Activated T-helper 17 cell treated with anti-CD3 and anti-CD28 coated beads, Interleukin-2, amount 50 U/mL, for 72 hours (primary cell): ENCODE results near the gene PFDN6. TPM values are rescaled to one million over a fixed set of nuclear protein-coding genes. Genes with fewer than 3 reads are reported as not detected.
A peak's percentile ranks its signal among the peaks of the same experiment; 100 is the strongest.
"Not testable (repeated sequence)": the region's sequence is repeated elsewhere in the genome, so short reads cannot be mapped to it uniquely, and the experiment has no call there.

Experiments used
- ATAC-seq: fragments of 150-1000 bp; cut with Tn5 transposase; replicated peaks from 2 replicates; pipeline ENCODE4 v1.10.0; 2021; ENCODE audit warnings: mild to moderate bottlenecking, moderate library complexity
- H3K27ac Mint-ChIP-seq: one replicate; pipeline ENCODE4 v1.8.0; 2022; ENCODE audit warnings: mixed read lengths
- H3K27me3 Mint-ChIP-seq: one replicate; pipeline ENCODE4 v1.8.0; 2022; ENCODE audit warnings: mixed read lengths
- H3K36me3 Mint-ChIP-seq: one replicate; pipeline ENCODE4 v1.8.0; 2022; ENCODE audit warnings: low read depth, mild to moderate bottlenecking, mixed read lengths
- H3K4me1 Mint-ChIP-seq: one replicate; pipeline ENCODE4 v1.8.0; 2022; ENCODE audit warnings: mixed read lengths
- H3K4me3 Mint-ChIP-seq: one replicate; pipeline ENCODE4 v1.8.0; 2022; ENCODE audit warnings: mild to moderate bottlenecking, mixed read lengths
- H3K9me3 Mint-ChIP-seq: one replicate; pipeline ENCODE4 v1.8.0; 2022; ENCODE audit warnings: mixed read lengths
- total RNA-seq, 2 donors: library from RNA; stranded (reverse); gene quantifications; one replicate each; pipeline ENCODE4 v1.2.3, GENCODE V29; 2022

Gene PFDN6
- total RNA-seq, 2 donors from 2014 or later = 57.9 to 81.2 TPM

GRCh38 chr6:33278810-33279209, 10.6 kb upstream of the PFDN6 start:
- peaks cover 19% of the 10 kb centered on the region for H3K4me1 Mint-ChIP-seq
- no peaks in the 10 kb centered on the region for H3K27me3 Mint-ChIP-seq
- peaks cover 76% of the 10 kb centered on the region for H3K36me3 Mint-ChIP-seq
- ATAC-seq = no peak
- H3K27ac Mint-ChIP-seq = no peak overlapping the region
- H3K4me3 Mint-ChIP-seq = no peak overlapping the region
- no peaks in the 10 kb centered on the region for H3K9me3 Mint-ChIP-seq

GRCh38 chr6:33279257-33279695, 10.1 kb upstream of the PFDN6 start:
- Mint-ChIP-seq H3K36me3 (peaks cover 76% of the 10 kb centered on the region), H3K27me3 (no peaks in the 10 kb centered on the region), H3K9me3 (no peaks in the 10 kb centered on the region), H3K4me3 (no peak overlapping the region), H3K4me1 (peaks cover 18% of the 10 kb centered on the region), H3K27ac (no peak overlapping the region)
- ATAC-seq = no peak

- Mint-ChIP-seq H3K4me3 (no peak overlapping the region), H3K9me3 (no peaks in the 10 kb centered on the region), H3K27me3 (no peaks in the 10 kb centered on the region), H3K36me3 (peaks cover 76% of the 10 kb centered on the region), H3K4me1 (peaks cover 12% of the 10 kb centered on the region), H3K27ac (no peak overlapping the region)
- no peak for ATAC-seq
Observed at GRCh38 chr6:33279971-33280511, 9.4 kb upstream of the PFDN6 start.

GRCh38 chr6:33280539-33280938, 8.9 kb upstream of the PFDN6 start:
- Mint-ChIP-seq H3K27me3 (no peaks in the 10 kb centered on the region), H3K9me3 (no peaks in the 10 kb centered on the region), H3K36me3 (peaks cover 76% of the 10 kb centered on the region), H3K27ac (peak overlapping the region; percentile 30), H3K4me1 (peaks cover 11% of the 10 kb centered on the region), H3K4me3 (no peak overlapping the region)
- no peak for ATAC-seq

GRCh38 chr6:33285214-33285613, 4.2 kb upstream of the PFDN6 start:
- not testable (repeated sequence) for ATAC-seq, H3K9me3 Mint-ChIP-seq, H3K27me3 Mint-ChIP-seq, H3K27ac Mint-ChIP-seq, H3K4me3 Mint-ChIP-seq
- Mint-ChIP-seq H3K36me3 (peaks cover 91% of the 10 kb centered on the region), H3K4me1 (peaks cover 16% of the 10 kb centered on the region)

- Mint-ChIP-seq H3K4me3 (peak overlapping the region; percentile 84), H3K9me3 (no peaks in the 10 kb centered on the region), H3K27ac (no peak overlapping the region), H3K27me3 (no peaks in the 10 kb centered on the region), H3K4me1 (peaks cover 27% of the 10 kb centered on the region), H3K36me3 (peaks cover 97% of the 10 kb centered on the region)
- ATAC-seq = no peak
Observed at GRCh38 chr6:33286946-33287914, 2.2 kb upstream of the PFDN6 start.

- no peaks in the 10 kb centered on the region for H3K9me3 Mint-ChIP-seq
- no peak for ATAC-seq
- no peaks in the 10 kb centered on the region for H3K27me3 Mint-ChIP-seq
- peaks cover 27% of the 10 kb centered on the region for H3K4me1 Mint-ChIP-seq
- H3K4me3 Mint-ChIP-seq = peak overlapping the region; percentile 84
- peaks cover 97% of the 10 kb centered on the region for H3K36me3 Mint-ChIP-seq
- peak overlapping the region; percentile 89 for H3K27ac Mint-ChIP-seq
Observed at GRCh38 chr6:33288141-33288920, 1.1 kb upstream of the PFDN6 start.

- no peaks in the 10 kb centered on the region for H3K27me3 Mint-ChIP-seq
- ATAC-seq = no peak
Observed at GRCh38 chr6:33289784-33290315, 449 bp downstream of the PFDN6 start.

GRCh38 chr6:33290459-33290858, 1.1 kb downstream of the PFDN6 start:
- Mint-ChIP-seq H3K9me3 (no peaks in the 10 kb centered on the region), H3K27me3 (no peaks in the 10 kb centered on the region), H3K4me3 (peak overlapping the region; percentile 84), H3K36me3 (peaks cover 90% of the 10 kb centered on the region), H3K27ac (peak overlapping the region; percentile 89), H3K4me1 (peaks cover 27% of the 10 kb centered on the region)
- ATAC-seq = no peak

More at GRCh38 chr6:33289784-33290315, 449 bp downstream of the PFDN6 start:
- H3K9me3 Mint-ChIP-seq = no peaks in the 10 kb centered on the region
- peak overlapping the region; percentile 89 for H3K27ac Mint-ChIP-seq
- H3K36me3 Mint-ChIP-seq = peaks cover 94% of the 10 kb centered on the region
- H3K4me1 Mint-ChIP-seq = peaks cover 27% of the 10 kb centered on the region
- H3K4me3 Mint-ChIP-seq = peak overlapping the region; percentile 84

- no peak for ATAC-seq
- peaks cover 76% of the 10 kb centered on the region for H3K36me3 Mint-ChIP-seq
- no peaks in the 10 kb centered on the region for H3K9me3 Mint-ChIP-seq
- H3K4me1 Mint-ChIP-seq = peaks cover 14% of the 10 kb centered on the region
- H3K27me3 Mint-ChIP-seq = no peaks in the 10 kb centered on the region
- no peak overlapping the region for H3K4me3 Mint-ChIP-seq
- H3K27ac Mint-ChIP-seq = no peak overlapping the region
Observed at GRCh38 chr6:33292996-33293682, 3.7 kb downstream of the PFDN6 start.

GRCh38 chr6:33294086-33294823, 4.9 kb downstream of the PFDN6 start:
- H3K36me3 Mint-ChIP-seq = peaks cover 72% of the 10 kb centered on the region
- H3K9me3 Mint-ChIP-seq = no peaks in the 10 kb centered on the region
- H3K4me3 Mint-ChIP-seq = no peak overlapping the region
- no peaks in the 10 kb centered on the region for H3K27me3 Mint-ChIP-seq
- no peak overlapping the region for H3K27ac Mint-ChIP-seq
- no peak for ATAC-seq
- peaks cover 17% of the 10 kb centered on the region for H3K4me1 Mint-ChIP-seq

- no peaks in the 10 kb centered on the region for H3K9me3 Mint-ChIP-seq
- H3K4me3 Mint-ChIP-seq = no peak overlapping the region
- peaks cover 72% of the 10 kb centered on the region for H3K36me3 Mint-ChIP-seq
- no peak for ATAC-seq
- peak overlapping the region; percentile 26 for H3K27ac Mint-ChIP-seq
- H3K27me3 Mint-ChIP-seq = no peaks in the 10 kb centered on the region
- peaks cover 19% of the 10 kb centered on the region for H3K4me1 Mint-ChIP-seq
Observed at GRCh38 chr6:33295621-33296369, 6.4 kb downstream of the PFDN6 start.
